T47D (cell line): ENCODE measurements around the gene KIF16B.

ENCODE experiments used
- DNase-seq, 2 experiments: peaks; one replicate each; pipeline versions ENCODE4 v3.0.0 to v3.0.0-alpha.2; 2011 to 2012; ENCODE audit warnings: low read depth in 1 of 2, low spot score in 1 of 2
- JUND ChIP-seq: IDR thresholded peaks from 2 replicates; pipeline ENCODE4 v1.6.1; 2012; ENCODE audit warnings: low read depth
- in situ Hi-C: cut with HindIII; loops from 2 replicates; pipeline ENCODE4 v1.10.0; 2016; ENCODE audit warnings: low sequenced_read_pairs, low pct_unique_long_range_greater_than_20kb

KIF16B gene

GRCh38 chr20:16437387-16437996 lies 135.8 kb downstream of the KIF16B start:
- no peak for DNase-seq
- in situ Hi-C loops = no loop called here
- no peak for TF ChIP-seq JUND

GRCh38 chr20:16434062-16434664 lies 139.1 kb downstream of the KIF16B start:
- in situ Hi-C loops = no loop called here
- peak in 1 of 2 experiments; percentile 50 for DNase-seq
- no peak for TF ChIP-seq JUND

- no peak for DNase-seq
- TF ChIP-seq JUND = no peak
- in situ Hi-C loops = no loop called here
These were observed 140.0 kb downstream of the KIF16B start for GRCh38 chr20:16433293-16433580.

- in situ Hi-C loops = no loop called here
- DNase-seq = no peak
- no peak for TF ChIP-seq JUND
These were observed 140.6 kb downstream of the KIF16B start for GRCh38 chr20:16432466-16433292.

GRCh38 chr20:16428112-16428511 lies 145.1 kb downstream of the KIF16B start:
- no peak for DNase-seq
- in situ Hi-C loops = no loop called here
- TF ChIP-seq JUND = no peak

GRCh38 chr20:16427571-16427970 lies 145.7 kb downstream of the KIF16B start:
- in situ Hi-C loops = no loop called here
- no peak for DNase-seq
- no peak for TF ChIP-seq JUND

- no peak for TF ChIP-seq JUND
- in situ Hi-C loops = no loop called here
- no peak for DNase-seq
These were observed 148.5 kb downstream of the KIF16B start for GRCh38 chr20:16424780-16425179.

- TF ChIP-seq JUND = no peak
- in situ Hi-C loops = no loop called here
- no peak for DNase-seq
These were observed 149.7 kb downstream of the KIF16B start for GRCh38 chr20:16423311-16424212.

GRCh38 chr20:16419138-16419715 lies 154.0 kb downstream of the KIF16B start:
- no peak for TF ChIP-seq JUND
- in situ Hi-C loops = no loop called here
- DNase-seq = no peak

GRCh38 chr20:16418616-16419015 lies 154.6 kb downstream of the KIF16B start:
- TF ChIP-seq JUND = no peak
- DNase-seq = no peak
- in situ Hi-C loops = no loop called here

GRCh38 chr20:16417001-16417400 lies 156.2 kb downstream of the KIF16B start:
- no peak for TF ChIP-seq JUND
- in situ Hi-C loops = no loop called here
- DNase-seq = no peak

GRCh38 chr20:16415071-16416053 lies 157.9 kb downstream of the KIF16B start:
- no peak for DNase-seq
- no peak for TF ChIP-seq JUND
- in situ Hi-C loops = no loop called here
